SK-MEL-5 (cell line): Measurements from ENCODE around the gene PSME3. TPM values are rescaled to one million over a fixed set of nuclear protein-coding genes. Genes with fewer than 3 reads are reported as not detected.

ENCODE experiments used
- DNase-seq: peaks from one replicate; pipeline ENCODE4 v3.0.0-alpha.2; 2016; ENCODE audit warnings: low read depth, low spot score
- in situ Hi-C: cut with HindIII; loops from 2 replicates; pipeline ENCODE4 v1.10.0; 2016; ENCODE audit warnings: low sequenced_read_pairs, high pct_unique_total_duplicates, low pct_unique_long_range_greater_than_20kb
- small RNA-seq, 2 experiments: library from RNA; depleted of rRNA; stranded (forward); fragments of <200 nt; gene quantifications; one replicate each; pipeline ENCODE3, GENCODE V24; 2014
- total RNA-seq: library from RNA; depleted of rRNA; stranded (reverse); fragments of >200 nt; shearing (Covaris generic); gene quantifications from 2 replicates; pipeline ENCODE4 v1.2.3, GENCODE V29; 2014; rRNA removed

PSME3 gene
- total RNA-seq, 1 experiment from 2014 or later: 139 TPM

GRCh38 chr17:42886283-42887176 lies 53.3 kb downstream of the PSME3 start:
- in situ Hi-C loops: no loop called here
- no peak for DNase-seq

DNA sequence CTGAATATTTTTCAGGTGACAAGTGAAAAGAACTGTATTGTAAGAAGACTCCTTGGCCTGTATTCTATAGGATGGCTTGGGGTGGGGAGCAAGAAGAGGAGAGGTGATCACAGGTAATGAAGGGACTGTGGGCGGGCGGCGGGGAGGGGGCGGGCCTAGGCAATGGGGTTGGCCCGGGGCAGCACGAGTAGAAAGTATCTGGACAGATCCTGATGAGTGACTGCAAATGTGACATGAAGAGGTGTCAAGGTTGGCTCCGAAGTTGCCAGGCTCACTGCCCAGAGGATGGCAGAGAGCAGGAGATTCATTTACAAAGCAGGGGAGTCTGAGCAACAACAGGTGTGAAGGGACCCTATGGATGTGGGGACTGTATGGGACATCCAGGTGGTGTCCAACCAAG lies 56.6 kb downstream of the PSME3 start:
- in situ Hi-C loops: no loop called here
- no peak for DNase-seq

DNA sequence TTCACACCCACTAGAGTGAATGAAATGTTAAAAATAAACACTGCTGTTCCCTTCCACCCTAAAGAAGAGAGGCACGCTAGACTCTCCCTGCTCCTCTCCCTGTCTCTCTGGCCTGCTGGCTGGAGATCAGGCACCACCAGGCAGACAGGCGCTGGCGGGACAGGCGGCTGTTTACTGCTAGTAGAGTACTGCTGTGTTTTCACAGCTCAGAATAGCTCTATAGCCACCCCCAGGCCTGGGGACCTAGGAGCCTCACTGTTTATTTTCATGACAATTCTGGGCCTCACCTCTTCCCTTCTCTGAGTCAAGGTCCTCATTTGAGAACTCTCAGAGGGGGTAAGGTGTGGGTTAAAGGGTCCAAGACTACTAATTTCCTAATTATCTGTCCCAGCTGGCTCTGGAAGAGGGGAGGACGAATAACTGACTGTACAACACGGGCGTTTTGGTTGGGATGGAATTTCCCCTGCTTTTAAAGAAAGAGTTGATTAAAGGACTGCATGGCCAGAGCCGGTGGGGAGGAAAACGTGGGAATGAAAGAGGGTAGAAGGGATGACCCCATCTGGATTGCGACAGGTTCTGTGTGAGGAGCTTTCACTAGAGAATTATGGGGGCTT lies 58.4 kb downstream of the PSME3 start:
- in situ Hi-C loops: no loop called here
- DNase-seq: no peak

DNA sequence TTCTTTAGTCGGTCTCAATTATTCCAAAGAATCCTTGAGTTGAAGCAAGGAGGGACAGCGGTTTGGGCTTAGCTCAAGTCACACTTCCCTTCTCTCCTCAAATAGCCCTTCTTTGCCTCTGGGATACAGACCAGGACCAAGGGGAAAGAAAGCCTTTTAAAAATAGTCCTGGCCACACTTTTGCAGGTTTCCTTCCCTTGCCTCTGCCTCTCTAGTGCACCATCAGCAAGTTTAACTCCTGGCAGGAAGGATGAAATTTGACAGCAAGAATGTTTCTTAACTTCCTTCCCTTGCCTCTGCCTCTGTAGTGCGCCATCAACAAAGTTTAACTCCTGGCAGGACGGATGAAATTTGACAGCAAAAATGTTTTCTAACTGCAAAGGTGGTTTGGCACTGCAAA lies 60.2 kb downstream of the PSME3 start:
- in situ Hi-C loops: no loop called here
- DNase-seq: no peak

Small RNA genes within 50 kb of the gene (small RNA-seq; reads per million reads assigned to genes)
- 0 reads per million in 2 experiments for gene MIR6781
- 0 reads per million in 2 experiments for gene RNU6-287P

Other genes with a start within 250 kb of the PSME3 start
- gene RETREG3, start 224.0 kb upstream of the PSME3 start, total RNA-seq: 55.6 and 56.3 TPM in 2 replicates
- 51.7 and 52.1 TPM in 2 replicates for gene TUBG1, start 223.7 kb upstream of the PSME3 start, total RNA-seq
- 8.7 and 9.9 TPM in 2 replicates for gene TUBG2, start 174.1 kb upstream of the PSME3 start, total RNA-seq
- gene PLEKHH3, start 156.4 kb upstream of the PSME3 start, total RNA-seq: 10.1 and 11.1 TPM in 2 replicates
- gene CCR10, start 151.6 kb upstream of the PSME3 start, total RNA-seq: 0.43 and 0.63 TPM in 2 replicates
- 2.5 and 4.6 TPM in 2 replicates for gene CNTNAP1, start 150.9 kb upstream of the PSME3 start, total RNA-seq
- 14.4 and 15.4 TPM in 2 replicates for gene EZH1, start 88.4 kb upstream of the PSME3 start, total RNA-seq
- not detected in 2 replicates for gene RAMP2, start 72.2 kb upstream of the PSME3 start, total RNA-seq
- gene VPS25, start 59.9 kb upstream of the PSME3 start, total RNA-seq: 125 and 127 TPM in 2 replicates
- 0.21 and 0.53 TPM in 2 replicates for gene WNK4, start 52.8 kb upstream of the PSME3 start, total RNA-seq
- gene COA3, start 34.7 kb upstream of the PSME3 start, total RNA-seq: 123 and 145 TPM in 2 replicates
- gene CNTD1, start 34.5 kb upstream of the PSME3 start, total RNA-seq: 0.05 and 0.37 TPM in 2 replicates
- gene BECN1, start 9.1 kb upstream of the PSME3 start, total RNA-seq: 149 and 159 TPM in 2 replicates
- gene AOC2, start 11.2 kb downstream of the PSME3 start, total RNA-seq: 0.26 and 0.69 TPM in 2 replicates
- gene AOC3, start 17.8 kb downstream of the PSME3 start, total RNA-seq: 0.26 TPM in 1 of 2 replicates, not detected in the other
- gene G6PC1, start 67.4 kb downstream of the PSME3 start, total RNA-seq: not detected in 2 replicates
- gene AARSD1, start 131.1 kb downstream of the PSME3 start, total RNA-seq: 24.3 and 26.7 TPM in 2 replicates
- gene PTGES3L, start 146.7 kb downstream of the PSME3 start, total RNA-seq: 0.42 TPM in 1 of 2 replicates, not detected in the other
- 6.2 and 7.2 TPM in 2 replicates for gene RUNDC1, start 147.2 kb downstream of the PSME3 start, total RNA-seq
- gene RPL27, start 165.0 kb downstream of the PSME3 start, total RNA-seq: 2,384 and 3,000 TPM in 2 replicates
- 55.8 and 63.1 TPM in 2 replicates for gene IFI35, start 173.4 kb downstream of the PSME3 start, total RNA-seq
- gene VAT1, start 189.0 kb downstream of the PSME3 start, total RNA-seq: 315 and 329 TPM in 2 replicates
- not detected in 2 replicates for gene RND2, start 191.8 kb downstream of the PSME3 start, total RNA-seq